Osteoblast (primary cell): ENCODE measurements around the gene ADCY3. TPM values are rescaled to one million over a fixed set of nuclear protein-coding genes. Genes with fewer than 3 reads are reported as not detected.

Source experiments
- DNase-seq: peaks from one replicate; pipeline ENCODE4 v3.0.0; 2011; ENCODE audit warnings: low spot score, mixed read lengths; ENCODE audit not compliant: insufficient read length; ENCODE audit errors: missing footprints
- H2AFZ ChIP-seq: 2 replicates; pipeline ENCODE4 v1.6.0; 2011; ENCODE audit warnings: mild to moderate bottlenecking, low read length
- H3K27ac ChIP-seq: 2 replicates; pipeline ENCODE4 v1.5.1; 2011; ENCODE audit warnings: mild to moderate bottlenecking, low read depth, low read length, moderate library complexity
- H3K27me3 ChIP-seq: 2 replicates; pipeline ENCODE4 v1.6.0; 2012; ENCODE audit warnings: mild to moderate bottlenecking, control low read depth, inconsistent platforms, low read length, moderate library complexity; ENCODE audit not compliant: insufficient read depth
- H3K36me3 ChIP-seq: 2 replicates; pipeline ENCODE4 v1.5.1; 2011; ENCODE audit warnings: mild to moderate bottlenecking, low read length, control low read depth, moderate library complexity; ENCODE audit not compliant: insufficient read depth
- H3K4me1 ChIP-seq: 2 replicates; pipeline ENCODE4 v1.5.1; 2011; ENCODE audit warnings: mild to moderate bottlenecking, low read length, control low read depth, moderate library complexity; ENCODE audit not compliant: insufficient read depth
- H3K4me2 ChIP-seq: 2 replicates; pipeline ENCODE4 v1.6.0; 2011; ENCODE audit warnings: mild to moderate bottlenecking, low read length; ENCODE audit not compliant: insufficient read depth
- H3K4me3 ChIP-seq: fragments of 200-600 bp; sonication (generic); 3 replicates; pipeline ENCODE4 v1.5.1; 2012; ENCODE audit warnings: mild to moderate bottlenecking, low read length, inconsistent platforms; ENCODE audit not compliant: insufficient read depth
- H3K79me2 ChIP-seq: 2 replicates; pipeline ENCODE4 v1.6.0; 2012; ENCODE audit warnings: mild to moderate bottlenecking, low read length, control low read depth, inconsistent platforms; ENCODE audit not compliant: insufficient read depth
- H3K9me3 ChIP-seq: 2 replicates; pipeline ENCODE4 v1.5.1; 2011; ENCODE audit warnings: low read depth, low read length, control low read depth
- H4K20me1 ChIP-seq: 2 replicates; pipeline ENCODE4 v1.6.0; 2012; ENCODE audit warnings: mild to moderate bottlenecking, low read length, control low read depth; ENCODE audit not compliant: insufficient read depth
- CTCF ChIP-seq: IDR thresholded peaks from 2 replicates; pipeline ENCODE4 v1.5.1; 2011; ENCODE audit warnings: mild to moderate bottlenecking, low read depth, low read length, moderate library complexity; ENCODE audit errors: extremely low read depth
- total RNA-seq: library from RNA; depleted of rRNA; stranded (reverse); fragments of >200 nt; gene quantifications from 2 replicates; pipeline ENCODE4 v1.2.3, GENCODE V29; 2012

Gene ADCY3
- total RNA-seq, 1 donor = 47.4 TPM

DNA sequence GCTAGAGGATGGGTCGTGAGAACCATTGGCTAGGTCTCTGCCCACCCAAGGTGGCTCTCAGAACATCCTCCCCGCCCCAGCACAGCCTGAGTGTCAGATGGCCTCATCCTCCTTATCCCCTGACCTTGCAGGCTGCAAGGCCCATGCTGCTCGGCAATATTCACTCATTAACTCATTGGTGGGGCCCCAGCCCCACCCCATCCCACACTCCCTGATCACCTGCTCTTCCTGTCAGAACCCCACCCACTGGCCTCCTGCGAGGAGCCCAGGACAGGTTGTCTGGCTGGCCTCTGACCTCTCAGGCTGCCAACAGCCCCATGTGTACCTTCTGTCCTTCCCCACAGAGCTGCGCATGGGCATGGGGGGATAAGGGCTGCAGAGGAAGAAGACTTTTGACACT, 5.3 kb downstream of the ADCY3 start:
- Histone ChIP-seq H3K4me1 (peaks cover 23% of the 10 kb centered on the region), H3K79me2 (peaks cover 12% of the 10 kb centered on the region), H2AFZ (no peak overlapping the region), H3K9me3 (no peaks in the 10 kb centered on the region), H3K27me3 (no peaks in the 10 kb centered on the region), H3K27ac (no peak overlapping the region), H3K4me3 (no peak overlapping the region), H3K4me2 (no peak overlapping the region), H3K36me3 (no peaks in the 10 kb centered on the region), H4K20me1 (peaks cover 19% of the 10 kb centered on the region)
- DNase-seq = no peak
- TF ChIP-seq CTCF = no peak

DNA sequence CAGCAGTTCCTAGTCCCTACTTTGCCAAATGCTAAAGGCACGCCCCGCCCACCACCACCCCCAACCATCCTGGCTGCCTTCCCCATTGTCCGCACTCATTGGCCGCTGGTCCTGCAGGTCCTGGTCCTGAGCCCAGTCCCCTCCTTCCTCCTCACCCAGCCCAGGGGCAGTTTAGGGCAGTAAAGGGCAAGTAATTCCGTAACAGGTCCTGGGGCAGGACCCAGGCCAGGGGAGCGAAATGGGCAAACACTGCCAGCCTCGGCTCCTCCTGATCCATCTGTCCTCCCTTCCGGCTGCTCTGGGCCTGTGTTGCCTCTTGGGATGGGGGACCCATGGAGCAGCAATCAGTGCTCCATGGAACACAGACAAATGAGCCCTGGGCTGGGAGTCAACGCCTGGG, 6.1 kb downstream of the ADCY3 start:
- Histone ChIP-seq H3K79me2 (peaks cover 14% of the 10 kb centered on the region), H4K20me1 (peaks cover 21% of the 10 kb centered on the region), H3K27ac (no peak overlapping the region), H3K4me1 (peaks cover 18% of the 10 kb centered on the region), H3K4me2 (no peak overlapping the region), H3K4me3 (no peak overlapping the region), H3K27me3 (no peaks in the 10 kb centered on the region), H2AFZ (no peak overlapping the region), H3K9me3 (no peaks in the 10 kb centered on the region), H3K36me3 (no peaks in the 10 kb centered on the region)
- no peak for TF ChIP-seq CTCF
- DNase-seq = no peak

GRCh38 chr2:24912986-24913385, 7.1 kb downstream of the ADCY3 start:
- no peaks in the 10 kb centered on the region for H3K9me3 ChIP-seq
- H3K4me1 ChIP-seq = peaks cover 18% of the 10 kb centered on the region
- no peaks in the 10 kb centered on the region for H3K36me3 ChIP-seq
- no peak overlapping the region for H3K4me3 ChIP-seq
- DNase-seq = no peak
- no peak for TF ChIP-seq CTCF
- H3K27me3 ChIP-seq = no peaks in the 10 kb centered on the region
- peaks cover 25% of the 10 kb centered on the region for H4K20me1 ChIP-seq
- H2AFZ ChIP-seq = no peak overlapping the region
- no peak overlapping the region for H3K4me2 ChIP-seq
- no peak overlapping the region for H3K27ac ChIP-seq
- peaks cover 14% of the 10 kb centered on the region for H3K79me2 ChIP-seq

DNA sequence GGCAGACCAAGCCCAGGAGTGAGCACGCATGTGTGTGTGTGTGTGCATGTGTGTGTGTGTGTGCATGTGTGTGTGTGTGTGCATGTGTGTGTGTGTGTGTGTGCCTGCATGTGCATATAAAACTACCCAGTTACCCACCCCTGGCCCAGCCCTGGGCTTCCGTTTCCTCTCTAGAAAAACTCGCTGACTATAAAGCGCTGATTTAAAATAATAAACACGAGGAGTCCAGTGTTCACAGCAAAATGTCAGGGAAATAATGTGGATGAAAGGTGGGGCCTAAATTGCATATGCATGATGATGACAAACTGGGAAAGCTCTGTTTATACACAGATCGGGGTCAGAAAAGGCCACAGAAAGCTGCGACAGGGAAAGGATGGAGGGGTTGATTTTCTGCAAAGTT, 7.5 kb downstream of the ADCY3 start:
- peaks cover 23% of the 10 kb centered on the region for H4K20me1 ChIP-seq
- peaks cover 13% of the 10 kb centered on the region for H3K4me1 ChIP-seq
- H3K9me3 ChIP-seq = no peaks in the 10 kb centered on the region
- no peak overlapping the region for H3K27ac ChIP-seq
- H3K4me3 ChIP-seq = no peak overlapping the region
- no peak overlapping the region for H2AFZ ChIP-seq
- H3K4me2 ChIP-seq = no peak overlapping the region
- TF ChIP-seq CTCF = no peak
- H3K36me3 ChIP-seq = no peaks in the 10 kb centered on the region
- DNase-seq = no peak
- H3K27me3 ChIP-seq = no peaks in the 10 kb centered on the region
- H3K79me2 ChIP-seq = peaks cover 12% of the 10 kb centered on the region
